Sigmoid colon (tissue), 7 donors: ENCODE data around the gene GARNL3. TPM values are rescaled to one million over a fixed set of nuclear protein-coding genes. Genes with fewer than 3 reads are reported as not detected.
A peak's percentile ranks its signal among the peaks of the same experiment; 100 is the strongest.

Experiments
- DNase-seq: peaks from one replicate; pipeline ENCODE4 v3.0.0-alpha.2; 2019
- H3K27ac ChIP-seq, 4 donors: fragments of 200-600 bp; sonication (generic); one replicate each; pipeline ENCODE4 v1.5.1; 2016 to 2019; ENCODE audit warnings: mild to moderate bottlenecking in 1 of 4
- H3K27me3 ChIP-seq, 3 donors: fragments of 200-600 bp; sonication (generic); one replicate each; pipeline ENCODE4 v1.5.1; 2019; ENCODE audit warnings: mild to moderate bottlenecking in 1 of 3
- H3K36me3 ChIP-seq, 4 donors: fragments of 200-600 bp; sonication (generic); one replicate each; pipeline ENCODE4 v1.5.1; 2016 to 2019
- H3K4me1 ChIP-seq, 4 donors: fragments of 200-600 bp; sonication (generic); one replicate each; pipeline ENCODE4 v1.5.1; 2017 to 2019
- H3K4me3 ChIP-seq, 4 donors: fragments of 200-600 bp; sonication (generic); one replicate each; pipeline ENCODE4 v1.5.1; 2017 to 2019; ENCODE audit warnings: mild to moderate bottlenecking in 2 of 4, moderate library complexity in 1 of 4
- H3K9me3 ChIP-seq, 4 donors: fragments of 200-600 bp in 3 of 4; sonication (generic) in 3 of 4; one replicate each; pipeline versions ENCODE4 v1.5.1 to v1.6.1; 2013 to 2019
- CTCF ChIP-seq, 4 experiments: fragments of 450-650 bp in 3 of 4; fragments of 200-600 bp in 1 of 4; IDR thresholded peaks; one replicate each; pipeline ENCODE4 v1.5.1; 2016 to 2019; ENCODE audit warnings: antibody characterized with exemption in 4 of 4, mild to moderate bottlenecking in 3 of 4, moderate library complexity in 2 of 4
- EP300 ChIP-seq, 4 donors: sonication (generic); formaldehyde crosslinking; IDR thresholded peaks; one replicate each; pipeline ENCODE4 v1.6.1; 2017; ENCODE audit warnings: antibody characterized with exemption in 4 of 4
- POLR2A ChIP-seq, 2 donors: fragments of 450-650 bp; IDR thresholded peaks; one replicate each; pipeline ENCODE4 v1.6.1; 2016; ENCODE audit warnings: antibody characterized with exemption in 2 of 2, mild to moderate bottlenecking in 2 of 2, moderate library complexity in 2 of 2
- POLR2AphosphoS5 ChIP-seq, 4 donors: sonication (generic); formaldehyde crosslinking; IDR thresholded peaks; one replicate each; pipeline ENCODE4 v1.6.1; 2017; ENCODE audit warnings: antibody characterized with exemption in 4 of 4
- WGBS, 2 donors: extraction: QIAGEN DNeasy Blood & Tissue Kit; methylation state at CpG; one replicate each; pipeline ENCODE4 v1.1.7; 2013; 5-methylcytosine and 5-hydroxymethylcytosine counted together
- intact Hi-C: fragments of 100-400 bp; cut with DNase I; formaldehyde crosslinking; loops from one replicate; pipeline ENCODE4 v1.15.1; 2023
- polyA plus RNA-seq, 3 donors: library from polyadenylated mRNA; stranded (reverse); fragments of 200-250 nt; gene quantifications; one replicate each; pipeline ENCODE4 v1.2.3, GENCODE V29; 2013
- total RNA-seq, 4 donors: library from RNA; depleted of rRNA; stranded (reverse); fragments of >200 nt; gene quantifications; one replicate each; pipeline ENCODE4 v1.1.0, GENCODE V29; 2016
- donor health status: healthy with polysubstance abuse.
- donor health status: Bipolar disorder and iron deficiency.
- donor health status: healthy.

GARNL3 gene
- total and polyA plus RNA-seq, 7 donors = 0.92 to 28.0 (median 10.2) TPM

GRCh38 chr9:127258606-127259471, 5.7 kb upstream of the GARNL3 start:
- Histone ChIP-seq H3K9me3 (no peaks in the 10 kb centered on the region), H3K4me1 (peaks cover 0 to 21% (median 16%) of the 10 kb centered on the region in 4 donors), H3K4me3 (no peak overlapping the region), H3K36me3 (no peaks in the 10 kb centered on the region), H3K27me3 (no peaks in the 10 kb centered on the region), H3K27ac (peak overlapping the region in 3 of 4 donors; percentile 16 to 53 (median 18))
- DNase-seq = no peak
- TF ChIP-seq POLR2AphosphoS5 (IDR thresholded peaks at IDR 0.05) = peak in 1 of 4 donors; percentile 11
- TF ChIP-seq POLR2A (IDR thresholded peaks at IDR 0.05) = no peak
- 90 to 94% methylated on average over 7 of the region's 7 CpGs for WGBS, 2 donors
- intact Hi-C loops = no loop called here

- no peak for DNase-seq
- Histone ChIP-seq H3K27me3 (no peaks in the 10 kb centered on the region), H3K9me3 (no peaks in the 10 kb centered on the region), H3K4me3 (no peak overlapping the region), H3K36me3 (no peaks in the 10 kb centered on the region), H3K27ac (peak overlapping the region in 1 of 4 donors; percentile 15), H3K4me1 (peaks cover 0 to 33% (median 28%) of the 10 kb centered on the region in 4 donors)
- no peak for TF ChIP-seq EP300 (IDR thresholded peaks at IDR 0.05)
- no peak for TF ChIP-seq POLR2A (IDR thresholded peaks at IDR 0.05)
- TF ChIP-seq POLR2AphosphoS5 (IDR thresholded peaks at IDR 0.05) = no peak
- no peak for TF ChIP-seq CTCF (IDR thresholded peaks at IDR 0.05)
- intact Hi-C loops = no loop called here
Measured at GRCh38 chr9:127262602-127263001, 2.0 kb upstream of the GARNL3 start.

- 96% methylated on average over 9 of the region's 9 CpGs for WGBS, 2 donors
- Histone ChIP-seq H3K27ac (peak overlapping the region in 1 of 4 donors; percentile 15), H3K4me1 (peaks cover 0 to 33% (median 28%) of the 10 kb centered on the region in 4 donors), H3K27me3 (no peaks in the 10 kb centered on the region), H3K36me3 (no peaks in the 10 kb centered on the region), H3K9me3 (no peaks in the 10 kb centered on the region), H3K4me3 (no peak overlapping the region)
- intact Hi-C loops = no loop called here
- no peak for TF ChIP-seq CTCF (IDR thresholded peaks at IDR 0.05)
- no peak for TF ChIP-seq EP300 (IDR thresholded peaks at IDR 0.05)
- TF ChIP-seq POLR2AphosphoS5 (IDR thresholded peaks at IDR 0.05) = no peak
- no peak for TF ChIP-seq POLR2A (IDR thresholded peaks at IDR 0.05)
- no peak for DNase-seq
Measured at GRCh38 chr9:127263237-127263636, 1.3 kb upstream of the GARNL3 start.

- DNase-seq = no peak
- no peaks in the 10 kb centered on the region for H3K36me3 ChIP-seq
- no peak overlapping the region for H3K27ac ChIP-seq
- TF ChIP-seq CTCF (IDR thresholded peaks at IDR 0.05) (no peak), EP300 (IDR thresholded peaks at IDR 0.05) (no peak), POLR2AphosphoS5 (IDR thresholded peaks at IDR 0.05) (no peak), POLR2A (IDR thresholded peaks at IDR 0.05) (no peak)
- intact Hi-C loops = no loop called here
- no peaks in the 10 kb centered on the region for H3K27me3 ChIP-seq
- no peak overlapping the region for H3K4me3 ChIP-seq
- no peaks in the 10 kb centered on the region for H3K9me3 ChIP-seq
- peaks cover 0 to 33% (median 28%) of the 10 kb centered on the region in 4 donors for H3K4me1 ChIP-seq
Measured at GRCh38 chr9:127263664-127264063, 910 bp upstream of the GARNL3 start.

GRCh38 chr9:127267793-127268525, 3.4 kb downstream of the GARNL3 start:
- Histone ChIP-seq H3K4me1 (peaks cover 0 to 22% (median 20%) of the 10 kb centered on the region in 4 donors), H3K27me3 (no peaks in the 10 kb centered on the region), H3K9me3 (no peaks in the 10 kb centered on the region), H3K4me3 (no peak overlapping the region), H3K27ac (no peak overlapping the region), H3K36me3 (no peaks in the 10 kb centered on the region)
- DNase-seq = no peak
- 81 to 89% methylated on average over 5 of the region's 5 CpGs for WGBS, 2 donors
- TF ChIP-seq POLR2AphosphoS5 (IDR thresholded peaks at IDR 0.05) = no peak
- no peak for TF ChIP-seq EP300 (IDR thresholded peaks at IDR 0.05)
- no peak for TF ChIP-seq POLR2A (IDR thresholded peaks at IDR 0.05)
- TF ChIP-seq CTCF (IDR thresholded peaks at IDR 0.05) = no peak
- intact Hi-C loops = no loop called here
